ENCODE results near the gene ANOS1. TPM values are rescaled to one million over a fixed set of nuclear protein-coding genes. Genes with fewer than 3 reads are reported as not detected.

The ANOS1 gene
- total and polyA plus RNA-seq, 2 of the 13 experiments (the other 11 are each of a cell fraction or from before 2014, with no cell fraction given): not detected

DNA sequence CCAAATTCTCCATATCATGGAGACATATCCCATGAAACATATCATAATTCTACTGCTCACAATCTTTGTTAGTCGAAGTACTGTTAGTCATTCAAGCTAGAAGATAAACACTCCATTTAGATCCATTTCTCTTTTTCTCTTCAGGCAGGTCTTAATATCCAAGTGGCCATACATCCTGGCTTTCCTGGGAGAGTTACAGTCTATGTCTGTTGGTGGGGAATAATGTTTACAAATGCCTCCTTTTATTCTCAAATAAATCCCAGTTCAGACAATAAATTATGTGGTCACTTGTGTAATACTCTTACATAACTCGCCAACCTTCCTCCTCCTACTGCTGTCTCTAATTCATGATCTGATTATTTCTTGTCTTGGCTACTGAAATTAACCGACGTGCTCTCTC is 185.2 kb downstream of the ANOS1 start:
- TF ChIP-seq ZNF563 (CRISPR knock-in tag; IDR thresholded peaks at IDR 0.05): no peak
- no peak for TF ChIP-seq RELA (CRISPR knock-in tag; IDR thresholded peaks at IDR 0.05)
- TF ChIP-seq IRX3 (CRISPR knock-in tag; IDR thresholded peaks at IDR 0.05; ENCODE audit: borderline replicate concordance, low read depth): no peak
- TF ChIP-seq MXI1 (IDR thresholded peaks at IDR 0.05; ENCODE audit: borderline replicate concordance, low read depth, low read length): no peak
- TF ChIP-seq MTF2 (CRISPR knock-in tag; IDR thresholded peaks at IDR 0.05; ENCODE audit: borderline replicate concordance): no peak
- no peak for TF ChIP-seq SOX5 (CRISPR knock-in tag; IDR thresholded peaks at IDR 0.05; ENCODE audit: borderline replicate concordance)
- no peak for TF ChIP-seq ZMYM4 (CRISPR knock-in tag; IDR thresholded peaks at IDR 0.05)
- no peak for TF ChIP-seq BCL6 (CRISPR knock-in tag; IDR thresholded peaks at IDR 0.05)
- no peak for TF ChIP-seq JDP2 (CRISPR knock-in tag; IDR thresholded peaks at IDR 0.05; ENCODE audit: borderline replicate concordance)
- TF ChIP-seq CCAR2 (optimal IDR thresholded peaks at IDR 0.05; ENCODE audit: low read depth, low read length): no peak
- no peak for TF ChIP-seq PRPF4 (IDR thresholded peaks at IDR 0.05; ENCODE audit: low read depth, low read length, poor library complexity, severe bottlenecking)
- TF ChIP-seq ZNF292 (CRISPR knock-in tag; IDR thresholded peaks at IDR 0.05; ENCODE audit: borderline replicate concordance, low read depth): no peak
- no peak for TF ChIP-seq SMAD9 (CRISPR knock-in tag; IDR thresholded peaks at IDR 0.05)
- TF ChIP-seq ZSCAN30 (CRISPR knock-in tag; IDR thresholded peaks at IDR 0.05): no peak
- in situ Hi-C loops (cut with HindIII; ENCODE audit: extremely low pct_ligation_motif_present, low pct_unique_long_range_greater_than_20kb): no loop called here
- H3K9ac ChIP-seq (ENCODE audit: insufficient read depth, low read depth, low read length): no peak overlapping the region
- intact Hi-C loops (cut with micrococcal nuclease; ENCODE audit: unreplicated experiment): no loop called here
- no peak for FAIRE-seq
- no peak overlapping the region for H3K27ac ChIP-seq (ENCODE audit: extremely low read length, insufficient read depth, low read length)
- H4K20me1 ChIP-seq (ENCODE audit: insufficient read depth, low read length): no peaks in the 10 kb centered on the region
- H3K79me2 ChIP-seq (ENCODE audit: insufficient read depth, low read length): no peaks in the 10 kb centered on the region
- no peak for DNase-seq (ENCODE audit: low spot score)
- no peaks in the 10 kb centered on the region for H3K4me1 ChIP-seq (ENCODE audit: insufficient read depth, low read length)
- ChIA-PET CTCF (ENCODE audit: low intra/inter-chr PET ratio, low total read pairs) (no interaction called here), POLR2A (no interaction called here)
- H3K36me3 ChIP-seq (replicated peaks in 1 of 2; ENCODE audit: control insufficient read depth in 1 of 2, insufficient read depth in 2 of 2, low read length in 2 of 2): no peaks in the 10 kb centered on the region
- no peak overlapping the region for H3K4me3 ChIP-seq (replicated peaks in 1 of 3; ENCODE audit: insufficient read depth in 1 of 3, low read depth in 2 of 3, low read length in 3 of 3)
- no TSS peak for BruUV-seq (replicated peaks)
- no peak for ATAC-seq
- no peak overlapping the region for H2AFZ ChIP-seq (ENCODE audit: low read length)
- no peaks in the 10 kb centered on the region for H3K27me3 ChIP-seq (ENCODE audit: control insufficient read depth in 1 of 2, insufficient read depth in 2 of 2, low read length in 2 of 2)
- no peak overlapping the region for H3K4me2 ChIP-seq (ENCODE audit: low read depth, low read length)
- H3K9me3 ChIP-seq (ENCODE audit: low read length): no peaks in the 10 kb centered on the region
- 24% methylated on average over 4 of the region's 4 CpGs for WGBS (ENCODE audit: low lambda C conversion rate)

Data from HepG2 (cell line).